K562 (cell line): ENCODE data around the gene SLC16A4. TPM values are rescaled to one million over a fixed set of nuclear protein-coding genes. Genes with fewer than 3 reads are reported as not detected.

Source experiments
- ATAC-seq: fragments of 200-7000 bp; cut with Tn5 transposase; 3 replicates; pipeline ENCODE4 v1.9.1; 2020; ENCODE audit warnings: moderate library complexity
- BruUV-seq: library from RNA; stranded (reverse); fragments of 400-500 nt; replicated peaks from 2 replicates; lab custom pipeline; 2021; lab: Mats Ljungman, UMichigan
- CTCF ChIA-PET: fragments of 300-600 bp; formaldehyde crosslinking; extraction: SDS; loops from one replicate; lab custom pipeline; 2021; ENCODE audit warnings: low intra/inter-chr PET ratio; lab: Yijun Ruan, JAX
- POLR2A ChIA-PET: fragments of 300-600, 350-650 bp; sonication (Branson Sonifier 250); formaldehyde crosslinking; extraction: SDS; loops from one replicate; lab custom pipeline; 2021; ENCODE audit warnings: antibody characterized with exemption, inconsistent platforms; lab: Yijun Ruan, JAX
- DNase-seq, 4 experiments: peaks; one replicate each; pipeline versions ENCODE4 v3.0.0 to v3.0.0-alpha.2; 2011 to 2018; ENCODE audit warnings: low spot score in 3 of 4, mixed read lengths in 3 of 4; ENCODE audit errors: extremely low read depth in 1 of 4
- FAIRE-seq: peaks from 2 replicates; lab custom pipeline; 2011; peaks lifted over from hg19 to GRCh38; lab: Jason Lieb, UNC
- H2AFZ ChIP-seq: 2 replicates; pipeline ENCODE4 v1.6.0; 2011; ENCODE audit warnings: low read depth, low read length, control low read depth, inconsistent platforms
- H3K27ac ChIP-seq: fragments of 200-600 bp; 3 replicates; pipeline ENCODE4 v1.8.0; 2011; ENCODE audit warnings: low read depth, mild to moderate bottlenecking, control low read depth, inconsistent platforms, low read length, moderate library complexity, mixed read lengths; ENCODE audit errors: extremely low read depth
- H3K27me3 ChIP-seq, 2 experiments: fragments of 300-600 bp in 1 of 2; 2 replicates in 1 of 2; 3 replicates in 1 of 2; pipeline versions ENCODE4 v1.6.0 to v1.8.0; 2011; ENCODE audit warnings: inconsistent platforms in 2 of 2, low read length in 2 of 2, mild to moderate bottlenecking in 1 of 2, mixed read lengths in 1 of 2, moderate library complexity in 1 of 2; ENCODE audit not compliant: control insufficient read depth in 2 of 2, insufficient read depth in 2 of 2
- H3K36me3 ChIP-seq: fragments of 300-600 bp; 3 replicates; pipeline ENCODE4 v1.8.0; 2011; ENCODE audit warnings: mild to moderate bottlenecking, low read length, inconsistent platforms; ENCODE audit not compliant: control insufficient read depth, insufficient read depth
- H3K4me1 ChIP-seq, 2 experiments: fragments of 200-600 bp in 1 of 2; replicated peaks in 1 of 2; 2 replicates in 1 of 2; 3 replicates in 1 of 2; pipeline versions ENCODE4 v1.5.1 to v1.8.0; 2011; ENCODE audit warnings: inconsistent platforms in 2 of 2, low read length in 2 of 2, mild to moderate bottlenecking in 1 of 2, mixed read lengths in 1 of 2, moderate library complexity in 1 of 2; ENCODE audit not compliant: control insufficient read depth in 2 of 2, insufficient read depth in 2 of 2
- H3K4me2 ChIP-seq: 2 replicates; pipeline ENCODE4 v1.6.1; 2011; ENCODE audit warnings: low read length, control low read depth, inconsistent platforms, mixed read lengths; ENCODE audit not compliant: insufficient read depth
- H3K4me3 ChIP-seq: fragments of 200-600 bp; sonication (generic), shearing (Covaris generic); 2 replicates; pipeline ENCODE4 v1.5.1; 2016; ENCODE audit warnings: control low read depth, inconsistent platforms
- H3K79me2 ChIP-seq: fragments of 200-600 bp; 3 replicates; pipeline ENCODE4 v1.8.0; 2011; ENCODE audit warnings: low read length, inconsistent platforms; ENCODE audit not compliant: control insufficient read depth, insufficient read depth
- H3K9ac ChIP-seq, 2 experiments: 2 replicates each; pipeline versions ENCODE4 v1.6.0 to v1.6.1; 2011; ENCODE audit warnings: low read depth in 2 of 2, low read length in 2 of 2, control low read depth in 1 of 2, inconsistent platforms in 1 of 2, mild to moderate bottlenecking in 1 of 2, mixed read lengths in 1 of 2; ENCODE audit not compliant: insufficient read depth in 1 of 2
- H3K9me1 ChIP-seq: one replicate; pipeline ENCODE4 v1.6.0; 2011; ENCODE audit warnings: inconsistent platforms, mild to moderate bottlenecking, low read length, moderate library complexity; ENCODE audit not compliant: control insufficient read depth, insufficient read depth
- H3K9me3 ChIP-seq: replicated peaks from 2 replicates; pipeline ENCODE4 v1.5.1; 2011; ENCODE audit warnings: low read depth, low read length, inconsistent platforms; ENCODE audit not compliant: control insufficient read depth, insufficient read depth
- H4K20me1 ChIP-seq: replicated peaks from 2 replicates; pipeline ENCODE4 v1.6.1; 2011; ENCODE audit warnings: low read length, inconsistent platforms, mixed read lengths; ENCODE audit not compliant: control insufficient read depth, insufficient read depth
- HDAC2 ChIP-seq: fragments of 450-650 bp; IDR thresholded peaks from 2 replicates; pipeline ENCODE4 v1.6.1; 2016; ENCODE audit warnings: mild to moderate bottlenecking
- HMGN3 ChIP-seq: IDR thresholded peaks from 2 replicates; pipeline ENCODE4 v1.6.1; 2011; ENCODE audit warnings: borderline replicate concordance, low read depth, mild to moderate bottlenecking, mixed read lengths, low read length; ENCODE audit not compliant: insufficient read length; ENCODE audit errors: extremely low read depth
- MYBL2 ChIP-seq, 2 experiments: fragments of 450-650 bp in 1 of 2; sonication (generic) in 1 of 2; formaldehyde crosslinking in 1 of 2; IDR thresholded peaks; 2 replicates each; pipeline versions ENCODE4 v1.6.1 to v1.8.1; 2017 to 2022; ENCODE audit warnings: borderline replicate concordance in 1 of 2, inconsistent platforms in 1 of 2, low read depth in 1 of 2, mild to moderate bottlenecking in 1 of 2, missing genetic modification reagents in 1 of 2, moderate library complexity in 1 of 2
- PHTF2 ChIP-seq: fragments of 250-450 bp; sonication (Bioruptor Pico); IDR thresholded peaks from 2 replicates; pipeline ENCODE4 v1.5.0; 2021; ENCODE audit warnings: mild to moderate bottlenecking
- PTRF ChIP-seq: fragments of 450-650 bp; IDR thresholded peaks from 2 replicates; pipeline ENCODE4 v1.6.1; 2016; ENCODE audit warnings: mild to moderate bottlenecking, missing genetic modification characterization, missing compliant biosample characterization
- SMAD1 ChIP-seq: fragments of 150-350 bp; IDR thresholded peaks from 2 replicates; pipeline ENCODE4 v1.6.1; 2014; ENCODE audit warnings: low read length, low read depth; ENCODE audit not compliant: partially characterized antibody
- SMARCE1 ChIP-seq: fragments of 450-650 bp; IDR thresholded peaks from 2 replicates; pipeline ENCODE4 v1.7.1; 2016; ENCODE audit warnings: mild to moderate bottlenecking
- SNAPC5 ChIP-seq: fragments of 250-450 bp; sonication (Bioruptor Pico); IDR thresholded peaks from 2 replicates; pipeline ENCODE4 v1.8.0; 2021; ENCODE audit warnings: moderate library complexity, mild to moderate bottlenecking, inconsistent platforms
- TAF1 ChIP-seq: IDR thresholded peaks from 2 replicates; pipeline ENCODE4 v1.6.1; 2011; ENCODE audit warnings: mild to moderate bottlenecking, low read length, moderate library complexity; ENCODE audit not compliant: insufficient read depth, control insufficient read depth, severe bottlenecking; ENCODE audit errors: extremely low read depth
- ZBTB12 ChIP-seq: fragments of 250-450 bp; sonication (Bioruptor Pico); IDR thresholded peaks from 2 replicates; pipeline ENCODE4 v1.4.0; 2020
- ZBTB33 ChIP-seq: sonication (generic); formaldehyde crosslinking; IDR thresholded peaks from 2 replicates; pipeline ENCODE4 v1.8.1; 2023; ENCODE audit warnings: mild to moderate bottlenecking, missing genetic modification reagents
- ZNF449 ChIP-seq: fragments of 250-450 bp; sonication (Bioruptor Pico); IDR thresholded peaks from 2 replicates; pipeline ENCODE4 v1.8.0; 2022; ENCODE audit warnings: moderate library complexity, mild to moderate bottlenecking, inconsistent platforms
- WGBS: fragments of 100-300 bp; shearing (Covaris generic); methylation state at CpG from one replicate; pipeline ENCODE4 v1.1.6; 2016; ENCODE audit warnings: low coverage, mixed read lengths; ENCODE audit not compliant: insufficient coverage; ENCODE audit errors: missing lambda C conversion rate; 5-methylcytosine and 5-hydroxymethylcytosine counted together
- in situ Hi-C: fragments of 300-500 bp; cut with MboI; formaldehyde crosslinking; loops from 4 replicates; pipeline ENCODE4 v1.15.0; 2018; ENCODE audit warnings: inconsistent platforms, mixed read lengths
- intact Hi-C: fragments of 100-400 bp; cut with micrococcal nuclease; formaldehyde crosslinking; loops from 2 replicates; pipeline ENCODE4 v1.14.2; 2022
- polyA plus RNA-seq, 8 experiments: library from polyadenylated mRNA; depleted of rRNA in 4 of 8; stranded (reverse) in 5 of 8; unstranded in 3 of 8; fragments of >200 nt; fragmentation: Nextera tagmentation in 2 of 8; fragmentation: Illumina TruSeq in 1 of 8; extraction: Ambion mirVana in 2 of 8; extraction: Trizol in 1 of 8; gene quantifications; 2 replicates each; pipeline versions ENCODE4 v1.2.1 to v1.2.3, GENCODE V29; 2011 to 2014; ENCODE audit warnings: inconsistent platforms in 1 of 8, missing spikeins in 1 of 8
- total RNA-seq, 7 experiments: library from RNA; depleted of rRNA in 6 of 7; stranded (reverse); fragments of >200 nt in 6 of 7; fragmentation: Illumina TruSeq in 2 of 7; extraction: Trizol in 2 of 7; gene quantifications; 2 replicates each; pipeline versions ENCODE4 v1.2.1 to v1.2.3, GENCODE V29; 2011 to 2021; ENCODE audit warnings: low replicate concordance in 1 of 7

SLC16A4 gene
- total and polyA plus RNA-seq, 9 of the 15 experiments (the other 6 are each of a cell fraction or from before 2014, with no cell fraction given): 0.04 to 0.31 (median 0.18) TPM; not detected in 1

GRCh38 chr1:110407260-110408210, 16.7 kb upstream of the SLC16A4 start, which contains the start of gene LAMTOR5:
TSS of gene LAMTOR5 (minus strand) at chr1:110407694. CDS start at chr1:110407620, 74 bp downstream.
- H3K79me2 ChIP-seq: peaks cover 34% of the 10 kb centered on the region
- peaks cover 5 to 19% of the 10 kb centered on the region in 2 experiments; a peak in 3 of 5 replicates for H3K4me1 ChIP-seq
- H3K27ac ChIP-seq: peak within 1 kb of the TSS; percentile 91
- intact Hi-C loops (loop anchor here (1.0 kb wide), 1 partner anchor 69 kb away; no protein-coding TSS in a partner anchor), in situ Hi-C loops (no loop called here)
- no peaks in the 10 kb centered on the region for H3K9me1 ChIP-seq
- DNase-seq (peak; percentile 85 to 98 (median 86)), FAIRE-seq (peak; percentile 93), ATAC-seq (peak; percentile 90)
- BruUV-seq: TSS peak; percentile 77
- H3K9ac ChIP-seq: peak within 1 kb of the TSS; percentile 88 to 90
- H3K27me3 ChIP-seq: no peaks in the 10 kb centered on the region
- H3K9me3 ChIP-seq: no peaks in the 10 kb centered on the region
- no peaks in the 10 kb centered on the region for H4K20me1 ChIP-seq
- H3K36me3 ChIP-seq: peaks cover 32% of the 10 kb centered on the region
- WGBS: under 1% methylated on average over 76 of the region's 76 CpGs
- peak within 1 kb of the TSS; percentile 81 for H2AFZ ChIP-seq
- CTCF ChIA-PET: no interaction called here
- peak within 1 kb of the TSS; percentile 71 for H3K4me3 ChIP-seq
- POLR2A ChIA-PET: interaction anchor here (0.6 to 1.8 kb wide), 9 partner anchors 10 to 211 kb away, joined by 3 to 7 read pairs (median 4); no protein-coding TSS in a partner anchor
- peak within 1 kb of the TSS; percentile 95 for H3K4me2 ChIP-seq
- TF ChIP-seq SMARCE1 (no peak; the same call in 1 of the 2 replicates), ZBTB12 (CRISPR knock-in tag) (peak; percentile 96), MYBL2 (IDR thresholded peaks at IDR 0.05; ENCODE audit: low read depth) (no peak), MYBL2 (CRISPR knock-in tag; IDR thresholded peaks at IDR 0.05; ENCODE audit: borderline replicate concordance) (0 out of 2 replicates have a peak, but pooled peaks have one; percentile 24), PHTF2 (CRISPR knock-in tag) (no peak), TAF1 (peak; percentile 97), ZBTB33 (CRISPR knock-in tag) (peak; percentile 80), SMAD1 (no peak), SNAPC5 (CRISPR knock-in tag) (no peak), PTRF (tag) (no peak), ZNF449 (no peak), HMGN3 (no peak), HDAC2 (peak; percentile 85; the same call in 1 of the 2 replicates)
